Measurements from ENCODE around the gene STAB2.
"Not testable (repeated sequence)": the region's sequence is repeated elsewhere in the genome, so short reads cannot be mapped to it uniquely, and the experiment has no call there.

The STAB2 gene

GRCh38 chr12:103647267-103647666 is 60.2 kb downstream of the STAB2 start:
- no peak for DNase-seq (ENCODE audit: low read depth in 2 of 2)

GRCh38 chr12:103652808-103653207 is 65.7 kb downstream of the STAB2 start:
- no peak for DNase-seq (ENCODE audit: low read depth in 2 of 2)

GRCh38 chr12:103653568-103654173 is 66.6 kb downstream of the STAB2 start:
- DNase-seq (ENCODE audit: low read depth in 2 of 2), result not testable (repeated sequence)

- no peak for DNase-seq (ENCODE audit: low read depth in 2 of 2)
These were observed 67.7 kb downstream of the STAB2 start for GRCh38 chr12:103654816-103655215.

GRCh38 chr12:103656291-103656690 is 69.2 kb downstream of the STAB2 start:
- no peak for DNase-seq (ENCODE audit: low read depth in 2 of 2)

- DNase-seq (ENCODE audit: low read depth in 2 of 2), result no peak
These were observed 70.3 kb downstream of the STAB2 start for GRCh38 chr12:103657331-103657730.

GRCh38 chr12:103664626-103665025 is 77.6 kb downstream of the STAB2 start:
- no peak for DNase-seq (ENCODE audit: low read depth in 2 of 2)

GRCh38 chr12:103665971-103666370 is 78.9 kb downstream of the STAB2 start:
- DNase-seq (ENCODE audit: low read depth in 2 of 2), result no peak

GRCh38 chr12:103667125-103667524 is 80.1 kb downstream of the STAB2 start:
- DNase-seq (ENCODE audit: low read depth in 2 of 2), result no peak

- DNase-seq (ENCODE audit: low read depth in 2 of 2), result no peak
These were observed 81.4 kb downstream of the STAB2 start for GRCh38 chr12:103668520-103668919.

- no peak for DNase-seq (ENCODE audit: low read depth in 2 of 2)
These were observed 84.3 kb downstream of the STAB2 start for GRCh38 chr12:103671367-103671766.

- DNase-seq (ENCODE audit: low read depth in 2 of 2), result no peak
These were observed 85.5 kb downstream of the STAB2 start for GRCh38 chr12:103672401-103673119.

GRCh38 chr12:103673487-103673886 is 86.4 kb downstream of the STAB2 start:
- DNase-seq (ENCODE audit: low read depth in 2 of 2), result no peak

- DNase-seq (ENCODE audit: low read depth in 2 of 2), result no peak
These were observed 86.9 kb downstream of the STAB2 start for GRCh38 chr12:103673891-103674375.

- no peak for DNase-seq (ENCODE audit: low read depth in 2 of 2)
These were observed 89.8 kb downstream of the STAB2 start for GRCh38 chr12:103676893-103677292.

- DNase-seq (ENCODE audit: low read depth in 2 of 2), result no peak
These were observed 90.3 kb downstream of the STAB2 start for GRCh38 chr12:103677341-103677740.

GRCh38 chr12:103677905-103678304 is 90.8 kb downstream of the STAB2 start:
- no peak for DNase-seq (ENCODE audit: low read depth in 2 of 2)

- no peak for DNase-seq (ENCODE audit: low read depth in 2 of 2)
These were observed 92.5 kb downstream of the STAB2 start for GRCh38 chr12:103679421-103680170.

- no peak for DNase-seq (ENCODE audit: low read depth in 2 of 2)
These were observed 93.6 kb downstream of the STAB2 start for GRCh38 chr12:103680591-103681141.

- no peak for DNase-seq (ENCODE audit: low read depth in 2 of 2)
These were observed 99.0 kb downstream of the STAB2 start for GRCh38 chr12:103686026-103686425.

GRCh38 chr12:103687253-103687652 is 100.2 kb downstream of the STAB2 start:
- DNase-seq (ENCODE audit: low read depth in 2 of 2), result no peak

- DNase-seq (ENCODE audit: low read depth in 2 of 2), result no peak
These were observed 101.4 kb downstream of the STAB2 start for GRCh38 chr12:103688376-103689063.
